HepG2 (cell line): ENCODE results near the gene ITGB8. TPM values are rescaled to one million over a fixed set of nuclear protein-coding genes. Genes with fewer than 3 reads are reported as not detected.

Experiments
- ATAC-seq: fragments of 200-7000 bp; cut with Tn5 transposase; 3 replicates; pipeline ENCODE4 v1.9.1; 2020; ENCODE audit warnings: mild to moderate bottlenecking, moderate library complexity
- BruUV-seq: library from RNA; stranded (reverse); fragments of 400-500 nt; replicated peaks from 2 replicates; lab custom pipeline; 2021; lab: Mats Ljungman, UMichigan
- CTCF ChIA-PET: fragments of 300-600 bp; formaldehyde crosslinking; extraction: SDS; loops from one replicate; lab custom pipeline; 2021; ENCODE audit warnings: low total read pairs, inconsistent platforms, low intra/inter-chr PET ratio; lab: Yijun Ruan, JAX
- POLR2A ChIA-PET: fragments of 350-600 bp; sonication (Branson Sonifier 250); formaldehyde crosslinking; loops from one replicate; lab custom pipeline; 2020; ENCODE audit warnings: antibody characterized with exemption, inconsistent platforms; lab: Yijun Ruan, JAX
- DNase-seq: peaks from one replicate; pipeline ENCODE4 v3.0.0-alpha.2; 2015; ENCODE audit warnings: low spot score
- FAIRE-seq: peaks from 3 replicates; lab custom pipeline; 2011; peaks lifted over from hg19 to GRCh38; lab: Jason Lieb, UNC
- H2AFZ ChIP-seq: one replicate; pipeline ENCODE4 v1.6.1; 2011; ENCODE audit warnings: low read length, inconsistent platforms
- H3K27ac ChIP-seq: fragments of 300-600 bp; 3 replicates; pipeline ENCODE4 v1.8.0; 2011; ENCODE audit warnings: mixed run types, mild to moderate bottlenecking, mixed read lengths, low read length, inconsistent platforms; ENCODE audit not compliant: insufficient read depth; ENCODE audit errors: extremely low read length
- H3K27me3 ChIP-seq, 2 experiments: fragments of 200-600 bp in 1 of 2; 2 replicates in 1 of 2; 3 replicates in 1 of 2; pipeline versions ENCODE4 v1.6.0 to v1.8.0; 2011; ENCODE audit warnings: low read length in 2 of 2, mild to moderate bottlenecking in 2 of 2, moderate library complexity in 2 of 2, inconsistent platforms in 1 of 2; ENCODE audit not compliant: insufficient read depth in 2 of 2, control insufficient read depth in 1 of 2
- H3K36me3 ChIP-seq, 2 experiments: fragments of 200-600 bp in 1 of 2; replicated peaks in 1 of 2; 2 replicates in 1 of 2; 3 replicates in 1 of 2; pipeline versions ENCODE4 v1.5.1 to v1.8.0; 2011; ENCODE audit warnings: low read length in 2 of 2, inconsistent platforms in 1 of 2; ENCODE audit not compliant: insufficient read depth in 2 of 2, control insufficient read depth in 1 of 2
- H3K4me1 ChIP-seq: 2 replicates; pipeline ENCODE4 v1.5.1; 2012; ENCODE audit warnings: low read length, inconsistent platforms; ENCODE audit not compliant: insufficient read depth
- H3K4me2 ChIP-seq: 2 replicates; pipeline ENCODE4 v1.6.0; 2011; ENCODE audit warnings: low read depth, low read length, inconsistent platforms
- H3K4me3 ChIP-seq, 3 experiments: fragments of 200-600 bp in 1 of 3; sonication (generic), shearing (Covaris generic) in 1 of 3; replicated peaks in 1 of 3; 2 replicates each; pipeline ENCODE4 v1.5.1; 2011 to 2016; ENCODE audit warnings: low read length in 3 of 3, inconsistent platforms in 2 of 3, low read depth in 2 of 3, mild to moderate bottlenecking in 2 of 3, control low read depth in 1 of 3, mixed read lengths in 1 of 3; ENCODE audit not compliant: insufficient read depth in 1 of 3
- H3K79me2 ChIP-seq: one replicate; pipeline ENCODE4 v1.6.1; 2011; ENCODE audit warnings: low read length, inconsistent platforms; ENCODE audit not compliant: insufficient read depth
- H3K9ac ChIP-seq: 2 replicates; pipeline ENCODE4 v1.6.0; 2011; ENCODE audit warnings: mild to moderate bottlenecking, low read depth, low read length, inconsistent platforms; ENCODE audit not compliant: insufficient read depth
- H3K9me3 ChIP-seq: 2 replicates; pipeline ENCODE4 v1.5.1; 2012; ENCODE audit warnings: mild to moderate bottlenecking, low read length
- H4K20me1 ChIP-seq: 2 replicates; pipeline ENCODE4 v1.6.0; 2011; ENCODE audit warnings: inconsistent platforms, mild to moderate bottlenecking, low read length, moderate library complexity; ENCODE audit not compliant: insufficient read depth
- CCDC6 ChIP-seq: sonication (generic); formaldehyde crosslinking; IDR thresholded peaks from 2 replicates; pipeline ENCODE4 v1.8.1; 2022; ENCODE audit warnings: mild to moderate bottlenecking, missing genetic modification reagents, moderate library complexity
- DR1 ChIP-seq: sonication (generic); formaldehyde crosslinking; IDR thresholded peaks from 2 replicates; pipeline ENCODE4 v1.8.0; 2021; ENCODE audit warnings: mild to moderate bottlenecking, missing genetic modification reagents, inconsistent platforms
- GMEB2 ChIP-seq: IDR thresholded peaks from 2 replicates; pipeline ENCODE4 v1.6.1; 2016; ENCODE audit warnings: missing biosample characterization, missing genetic modification reagents, low read depth
- MLXIP ChIP-seq: sonication (generic); formaldehyde crosslinking; IDR thresholded peaks from 2 replicates; pipeline ENCODE4 v1.9.0; 2021; ENCODE audit warnings: missing genetic modification reagents, borderline replicate concordance
- TAF1 ChIP-seq: sonication (generic); formaldehyde crosslinking; IDR thresholded peaks from 2 replicates; pipeline ENCODE4 v1.4.0; 2020; ENCODE audit warnings: missing genetic modification reagents
- TCF7L2 ChIP-seq: IDR thresholded peaks from 2 replicates; pipeline ENCODE4 v1.6.1; 2011; ENCODE audit warnings: mild to moderate bottlenecking, low read depth, low read length, moderate library complexity
- ZBTB4 ChIP-seq: sonication (generic); formaldehyde crosslinking; IDR thresholded peaks from 2 replicates; pipeline ENCODE4 v1.4.0; 2020; ENCODE audit warnings: missing genetic modification reagents, mild to moderate bottlenecking, borderline replicate concordance
- ZNF530 ChIP-seq: sonication (generic); formaldehyde crosslinking; IDR thresholded peaks from 2 replicates; pipeline ENCODE4 v1.5.0; 2020; ENCODE audit warnings: low read depth, mild to moderate bottlenecking, missing genetic modification reagents
- ZNF563 ChIP-seq: sonication (generic); formaldehyde crosslinking; IDR thresholded peaks from 2 replicates; pipeline ENCODE4 v1.8.0; 2022; ENCODE audit warnings: mild to moderate bottlenecking, moderate library complexity, missing genetic modification reagents
- ZNF580 ChIP-seq: IDR thresholded peaks from 2 replicates; pipeline ENCODE4 v1.6.1; 2016; ENCODE audit warnings: low read depth, borderline replicate concordance
- ZNF792 ChIP-seq: IDR thresholded peaks from 2 replicates; pipeline ENCODE4 v1.6.1; 2016
- WGBS: methylation state at CpG from one replicate; pipeline ENCODE4 v1.1.6; 2017; ENCODE audit warnings: low lambda C conversion rate; 5-methylcytosine and 5-hydroxymethylcytosine counted together
- in situ Hi-C: cut with HindIII; loops from 2 replicates; pipeline ENCODE4 v1.10.0; 2017; ENCODE audit warnings: low pct_unique_long_range_greater_than_20kb; ENCODE audit not compliant: extremely low pct_ligation_motif_present
- intact Hi-C: fragments of 100-400 bp; cut with micrococcal nuclease; formaldehyde crosslinking; loops from one replicate; pipeline ENCODE4 v1.10.0; 2022; ENCODE audit not compliant: unreplicated experiment
- polyA plus RNA-seq, 8 experiments: library from polyadenylated mRNA; depleted of rRNA in 3 of 8; stranded (reverse) in 7 of 8; unstranded in 1 of 8; fragments of >200 nt; fragmentation: Illumina TruSeq in 4 of 8; extraction: Trizol in 4 of 8; gene quantifications; 2 replicates each; pipeline versions ENCODE4 v1.2.1 to v1.2.3, GENCODE V29; 2011 to 2016; ENCODE audit warnings: low read depth in 4 of 8, missing spikeins in 1 of 8, mixed read lengths in 1 of 8; ENCODE audit not compliant: insufficient read depth in 1 of 8
- total RNA-seq, 5 experiments: library from RNA; depleted of rRNA; stranded (reverse); fragments of >200 nt; fragmentation: Illumina TruSeq; extraction: Trizol; gene quantifications; 2 replicates each; pipeline ENCODE4 v1.2.3, GENCODE V29; 2016; ENCODE audit warnings: low read depth in 1 of 5

ITGB8 gene
- total and polyA plus RNA-seq, 2 of the 13 experiments (the other 11 are each of a cell fraction or from before 2014, with no cell fraction given): 0.01 TPM; not detected in 1

- TF ChIP-seq ZNF563 (CRISPR knock-in tag) (no peak), CCDC6 (no peak), TAF1 (CRISPR knock-in tag) (no peak), ZNF792 (CRISPR knock-in tag) (no peak), MLXIP (CRISPR knock-in tag) (no peak), TCF7L2 (no peak), ZNF580 (no peak), DR1 (CRISPR knock-in tag) (no peak), GMEB2 (no peak), ZBTB4 (CRISPR knock-in tag) (no peak), ZNF530 (CRISPR knock-in tag) (no peak)
- ChIA-PET POLR2A (no interaction called here), CTCF (no interaction called here)
- no peaks in the 10 kb centered on the region for H3K4me1 ChIP-seq
- H4K20me1 ChIP-seq: no peaks in the 10 kb centered on the region
- no peak for DNase-seq
- H3K9me3 ChIP-seq: no peaks in the 10 kb centered on the region
- no peak overlapping the region for H3K4me3 ChIP-seq
- in situ Hi-C loops: no loop called here
- H3K36me3 ChIP-seq: no peaks in the 10 kb centered on the region
- H3K27me3 ChIP-seq: no peaks in the 10 kb centered on the region
- WGBS: 0% methylated on average over 4 of the region's 4 CpGs
- H2AFZ ChIP-seq: no peak overlapping the region
- no peak overlapping the region for H3K9ac ChIP-seq
- intact Hi-C loops: loop anchor here (10.0 kb wide), 1 partner anchor 58 kb away; no protein-coding TSS in a partner anchor
- H3K79me2 ChIP-seq: no peaks in the 10 kb centered on the region
- FAIRE-seq: no peak
- H3K27ac ChIP-seq: no peak overlapping the region
- H3K4me2 ChIP-seq: no peak overlapping the region
- ATAC-seq: no peak
- no TSS peak for BruUV-seq
These were observed 15.9 kb downstream of the ITGB8 start for GRCh38 chr7:20346577-20346976.
